PC-3 (cell line): Measurements from ENCODE around the gene DVL1.
"Not testable (repeated sequence)": the region's sequence is repeated elsewhere in the genome, so short reads cannot be mapped to it uniquely, and the experiment has no call there.

Experiments
- EZH2 ChIP-seq: fragments of 300-600 bp; sonication (generic); IDR thresholded peaks from one replicate; pipeline ENCODE4 v1.6.1; 2017; ENCODE audit warnings: antibody characterized with exemption, mild to moderate bottlenecking, low read length; ENCODE audit not compliant: unreplicated experiment
- TF ChIP-seq, protein P1 (sequence below): fragments of 300-600 bp; sonication (generic); conservative IDR thresholded peaks from 2 replicates; pipeline ENCODE4 v1.5.1; 2017; ENCODE audit warnings: antibody characterized with exemption, low read depth, mild to moderate bottlenecking, low read length

DNA sequence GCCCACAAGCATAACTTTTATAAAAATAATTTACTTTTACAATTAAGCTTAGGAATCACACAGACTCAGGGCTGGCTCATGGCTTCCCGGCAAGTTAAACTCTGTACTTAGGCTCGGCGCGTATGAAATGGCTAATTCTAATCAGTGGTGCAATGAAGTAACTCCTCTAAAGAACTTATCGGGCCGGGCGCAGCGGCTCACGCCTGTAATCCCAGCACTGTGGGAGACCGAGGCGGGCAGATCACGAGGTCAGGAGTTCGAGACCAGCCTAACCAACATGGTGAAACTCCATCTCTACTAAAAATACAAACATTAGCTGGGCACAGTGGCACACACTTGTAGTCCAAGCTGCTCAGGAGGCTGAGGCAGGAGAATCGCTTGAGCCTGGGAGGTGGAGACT, 20.9 kb upstream of the DVL1 start:
- TF ChIP-seq, protein P1, sequence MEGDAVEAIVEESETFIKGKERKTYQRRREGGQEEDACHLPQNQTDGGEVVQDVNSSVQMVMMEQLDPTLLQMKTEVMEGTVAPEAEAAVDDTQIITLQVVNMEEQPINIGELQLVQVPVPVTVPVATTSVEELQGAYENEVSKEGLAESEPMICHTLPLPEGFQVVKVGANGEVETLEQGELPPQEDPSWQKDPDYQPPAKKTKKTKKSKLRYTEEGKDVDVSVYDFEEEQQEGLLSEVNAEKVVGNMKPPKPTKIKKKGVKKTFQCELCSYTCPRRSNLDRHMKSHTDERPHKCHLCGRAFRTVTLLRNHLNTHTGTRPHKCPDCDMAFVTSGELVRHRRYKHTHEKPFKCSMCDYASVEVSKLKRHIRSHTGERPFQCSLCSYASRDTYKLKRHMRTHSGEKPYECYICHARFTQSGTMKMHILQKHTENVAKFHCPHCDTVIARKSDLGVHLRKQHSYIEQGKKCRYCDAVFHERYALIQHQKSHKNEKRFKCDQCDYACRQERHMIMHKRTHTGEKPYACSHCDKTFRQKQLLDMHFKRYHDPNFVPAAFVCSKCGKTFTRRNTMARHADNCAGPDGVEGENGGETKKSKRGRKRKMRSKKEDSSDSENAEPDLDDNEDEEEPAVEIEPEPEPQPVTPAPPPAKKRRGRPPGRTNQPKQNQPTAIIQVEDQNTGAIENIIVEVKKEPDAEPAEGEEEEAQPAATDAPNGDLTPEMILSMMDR, result not testable (repeated sequence)
- not testable (repeated sequence) for TF ChIP-seq EZH2
